Measurements from ENCODE around the gene CEP128. TPM values are rescaled to one million over a fixed set of nuclear protein-coding genes. Genes with fewer than 3 reads are reported as not detected.

CEP128 gene
- total RNA-seq, 4 donors from 2014 or later = 1.3 to 29.8 (median 11.9) TPM

GRCh38 chr14:80906946-80907345 lies 34.6 kb downstream of the CEP128 start:
- Histone ChIP-seq H3K36me3 (no peaks in the 10 kb centered on the region), H3K9me3 (no peaks in the 10 kb centered on the region), H3K4me1 (no peaks in the 10 kb centered on the region), H3K4me3 (no peak overlapping the region), H3K27ac (no peak overlapping the region), H3K27me3 (no peaks in the 10 kb centered on the region)
- intact Hi-C loops (cut with DNase I; ENCODE audit: low total_unique reads) = no loop called here
- TF ChIP-seq CTCF (IDR thresholded peaks at IDR 0.05) = no peak
- no peak for TF ChIP-seq POLR2A (IDR thresholded peaks at IDR 0.05)
- no peak for DNase-seq

GRCh38 chr14:80906336-80906735 lies 35.2 kb downstream of the CEP128 start:
- intact Hi-C loops (cut with DNase I; ENCODE audit: low total_unique reads) = no loop called here
- no peaks in the 10 kb centered on the region for H3K4me1 ChIP-seq
- no peak for DNase-seq
- H3K27me3 ChIP-seq = no peaks in the 10 kb centered on the region
- H3K36me3 ChIP-seq = no peaks in the 10 kb centered on the region
- TF ChIP-seq POLR2A (IDR thresholded peaks at IDR 0.05) (no peak), CTCF (IDR thresholded peaks at IDR 0.05) (no peak)
- H3K9me3 ChIP-seq = no peaks in the 10 kb centered on the region
- no peak overlapping the region for H3K27ac ChIP-seq
- H3K4me3 ChIP-seq = no peak overlapping the region

- intact Hi-C loops (cut with DNase I; ENCODE audit: low total_unique reads) = no loop called here
- Histone ChIP-seq H3K27me3 (no peaks in the 10 kb centered on the region), H3K9me3 (no peaks in the 10 kb centered on the region), H3K27ac (no peak overlapping the region), H3K36me3 (no peaks in the 10 kb centered on the region), H3K4me3 (no peak overlapping the region), H3K4me1 (no peaks in the 10 kb centered on the region)
- TF ChIP-seq POLR2A (IDR thresholded peaks at IDR 0.05) (no peak), CTCF (IDR thresholded peaks at IDR 0.05) (no peak)
- DNase-seq = no peak
Observed at GRCh38 chr14:80902608-80903007, 38.9 kb downstream of the CEP128 start.

GRCh38 chr14:80901822-80902221 lies 39.7 kb downstream of the CEP128 start:
- H3K4me1 ChIP-seq = no peaks in the 10 kb centered on the region
- H3K27me3 ChIP-seq = no peaks in the 10 kb centered on the region
- no peak overlapping the region for H3K4me3 ChIP-seq
- DNase-seq = no peak
- intact Hi-C loops (cut with DNase I; ENCODE audit: low total_unique reads) = no loop called here
- H3K27ac ChIP-seq = no peak overlapping the region
- TF ChIP-seq POLR2A (IDR thresholded peaks at IDR 0.05) = no peak
- no peak for TF ChIP-seq CTCF (IDR thresholded peaks at IDR 0.05)
- no peaks in the 10 kb centered on the region for H3K9me3 ChIP-seq
- H3K36me3 ChIP-seq = no peaks in the 10 kb centered on the region

- Histone ChIP-seq H3K9me3 (no peaks in the 10 kb centered on the region), H3K27me3 (no peaks in the 10 kb centered on the region), H3K27ac (no peak overlapping the region), H3K4me1 (no peaks in the 10 kb centered on the region), H3K36me3 (no peaks in the 10 kb centered on the region), H3K4me3 (no peak overlapping the region)
- no peak for DNase-seq
- intact Hi-C loops (cut with DNase I; ENCODE audit: low total_unique reads) = no loop called here
- TF ChIP-seq CTCF (IDR thresholded peaks at IDR 0.05) = no peak
- no peak for TF ChIP-seq POLR2A (IDR thresholded peaks at IDR 0.05)
Observed at GRCh38 chr14:80901260-80901659, 40.3 kb downstream of the CEP128 start.

Measured in uterus (tissue), 4 donors.